NB4 (cell line): Measurements from ENCODE around the gene NCOA1.

Experiments used
- CTCF ChIP-seq: IDR thresholded peaks from one replicate; pipeline ENCODE4 v1.5.1; 2012; ENCODE audit warnings: low read depth, low read length
- POLR2A ChIP-seq: IDR thresholded peaks from 2 replicates; pipeline ENCODE4 v1.6.1; 2011; ENCODE audit warnings: mild to moderate bottlenecking; ENCODE audit not compliant: insufficient read length; ENCODE audit errors: extremely low read depth

GRCh38 chr2:24480245-24480644 lies 10.8 kb upstream of the NCOA1 start:
- TF ChIP-seq CTCF (no peak), POLR2A (no peak)
